Osteoblast (primary cell): ENCODE results near the gene WDSUB1. TPM values are rescaled to one million over a fixed set of nuclear protein-coding genes. Genes with fewer than 3 reads are reported as not detected.

Source experiments
- DNase-seq: peaks from one replicate; pipeline ENCODE4 v3.0.0; 2011; ENCODE audit warnings: low spot score, mixed read lengths; ENCODE audit not compliant: insufficient read length; ENCODE audit errors: missing footprints
- H2AFZ ChIP-seq: 2 replicates; pipeline ENCODE4 v1.6.0; 2011; ENCODE audit warnings: mild to moderate bottlenecking, low read length
- H3K27ac ChIP-seq: 2 replicates; pipeline ENCODE4 v1.5.1; 2011; ENCODE audit warnings: mild to moderate bottlenecking, low read depth, low read length, moderate library complexity
- H3K27me3 ChIP-seq: 2 replicates; pipeline ENCODE4 v1.6.0; 2012; ENCODE audit warnings: mild to moderate bottlenecking, control low read depth, inconsistent platforms, low read length, moderate library complexity; ENCODE audit not compliant: insufficient read depth
- H3K36me3 ChIP-seq: 2 replicates; pipeline ENCODE4 v1.5.1; 2011; ENCODE audit warnings: mild to moderate bottlenecking, low read length, control low read depth, moderate library complexity; ENCODE audit not compliant: insufficient read depth
- H3K4me1 ChIP-seq: 2 replicates; pipeline ENCODE4 v1.5.1; 2011; ENCODE audit warnings: mild to moderate bottlenecking, low read length, control low read depth, moderate library complexity; ENCODE audit not compliant: insufficient read depth
- H3K4me2 ChIP-seq: 2 replicates; pipeline ENCODE4 v1.6.0; 2011; ENCODE audit warnings: mild to moderate bottlenecking, low read length; ENCODE audit not compliant: insufficient read depth
- H3K4me3 ChIP-seq: fragments of 200-600 bp; sonication (generic); 3 replicates; pipeline ENCODE4 v1.5.1; 2012; ENCODE audit warnings: mild to moderate bottlenecking, low read length, inconsistent platforms; ENCODE audit not compliant: insufficient read depth
- H3K79me2 ChIP-seq: 2 replicates; pipeline ENCODE4 v1.6.0; 2012; ENCODE audit warnings: mild to moderate bottlenecking, low read length, control low read depth, inconsistent platforms; ENCODE audit not compliant: insufficient read depth
- H3K9me3 ChIP-seq: 2 replicates; pipeline ENCODE4 v1.5.1; 2011; ENCODE audit warnings: low read depth, low read length, control low read depth
- H4K20me1 ChIP-seq: 2 replicates; pipeline ENCODE4 v1.6.0; 2012; ENCODE audit warnings: mild to moderate bottlenecking, low read length, control low read depth; ENCODE audit not compliant: insufficient read depth
- total RNA-seq: library from RNA; depleted of rRNA; stranded (reverse); fragments of >200 nt; gene quantifications from 2 replicates; pipeline ENCODE4 v1.2.3, GENCODE V29; 2012
- TF ChIP-seq, protein P1 (sequence below): IDR thresholded peaks from 2 replicates; pipeline ENCODE4 v1.5.1; 2011; ENCODE audit warnings: mild to moderate bottlenecking, low read depth, low read length, moderate library complexity; ENCODE audit errors: extremely low read depth

Gene WDSUB1
- total RNA-seq, 1 donor, result 13.8 TPM

DNA sequence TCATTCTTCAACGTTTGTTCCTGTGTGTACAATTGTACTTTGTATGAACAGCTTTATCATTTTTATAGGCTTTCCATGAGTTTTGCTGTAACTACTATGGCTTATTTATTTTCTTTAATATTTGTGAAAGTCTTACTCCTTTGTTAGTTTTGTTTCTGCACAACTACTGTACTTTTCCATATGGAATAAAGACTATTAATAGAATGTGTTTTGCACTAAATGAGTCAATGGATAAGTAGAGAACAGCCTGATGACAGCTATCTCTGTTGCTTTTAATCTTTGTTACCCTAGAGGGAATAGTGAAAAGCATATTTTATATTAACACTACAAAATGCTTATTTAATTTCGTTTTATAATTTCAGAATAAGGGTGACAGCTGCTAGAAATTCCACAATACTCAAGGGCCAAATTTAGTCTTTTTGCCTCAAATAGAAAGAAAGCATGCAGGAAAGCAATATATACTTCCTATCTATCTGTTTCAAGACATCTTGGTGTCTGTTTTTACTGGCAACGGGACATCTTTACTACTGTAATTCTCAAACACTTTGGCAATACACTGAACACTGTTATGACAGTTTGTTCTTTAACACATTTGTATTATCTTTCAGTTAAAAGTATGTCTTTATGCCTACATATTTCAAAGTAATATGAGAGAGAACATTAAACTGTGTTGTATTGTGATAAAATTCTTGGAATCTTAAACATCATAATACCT lies 53.9 kb downstream of the WDSUB1 start:
- no peaks in the 10 kb centered on the region for H3K27me3 ChIP-seq
- H2AFZ ChIP-seq, result no peak overlapping the region
- no peak overlapping the region for H3K27ac ChIP-seq
- H3K36me3 ChIP-seq, result peaks cover 39% of the 10 kb centered on the region
- no peak overlapping the region for H3K4me2 ChIP-seq
- no peak for DNase-seq
- no peaks in the 10 kb centered on the region for H3K9me3 ChIP-seq
- no peaks in the 10 kb centered on the region for H4K20me1 ChIP-seq
- no peak overlapping the region for H3K4me3 ChIP-seq
- TF ChIP-seq, protein P1, sequence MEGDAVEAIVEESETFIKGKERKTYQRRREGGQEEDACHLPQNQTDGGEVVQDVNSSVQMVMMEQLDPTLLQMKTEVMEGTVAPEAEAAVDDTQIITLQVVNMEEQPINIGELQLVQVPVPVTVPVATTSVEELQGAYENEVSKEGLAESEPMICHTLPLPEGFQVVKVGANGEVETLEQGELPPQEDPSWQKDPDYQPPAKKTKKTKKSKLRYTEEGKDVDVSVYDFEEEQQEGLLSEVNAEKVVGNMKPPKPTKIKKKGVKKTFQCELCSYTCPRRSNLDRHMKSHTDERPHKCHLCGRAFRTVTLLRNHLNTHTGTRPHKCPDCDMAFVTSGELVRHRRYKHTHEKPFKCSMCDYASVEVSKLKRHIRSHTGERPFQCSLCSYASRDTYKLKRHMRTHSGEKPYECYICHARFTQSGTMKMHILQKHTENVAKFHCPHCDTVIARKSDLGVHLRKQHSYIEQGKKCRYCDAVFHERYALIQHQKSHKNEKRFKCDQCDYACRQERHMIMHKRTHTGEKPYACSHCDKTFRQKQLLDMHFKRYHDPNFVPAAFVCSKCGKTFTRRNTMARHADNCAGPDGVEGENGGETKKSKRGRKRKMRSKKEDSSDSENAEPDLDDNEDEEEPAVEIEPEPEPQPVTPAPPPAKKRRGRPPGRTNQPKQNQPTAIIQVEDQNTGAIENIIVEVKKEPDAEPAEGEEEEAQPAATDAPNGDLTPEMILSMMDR, result no peak
- H3K4me1 ChIP-seq, result peaks cover 5% of the 10 kb centered on the region
- H3K79me2 ChIP-seq, result no peaks in the 10 kb centered on the region

GRCh38 chr2:159230145-159230877 lies 56.2 kb downstream of the WDSUB1 start:
- Histone ChIP-seq H3K9me3 (no peaks in the 10 kb centered on the region), H3K36me3 (peaks cover 31% of the 10 kb centered on the region), H3K4me1 (peaks cover 5% of the 10 kb centered on the region), H2AFZ (no peak overlapping the region), H4K20me1 (no peaks in the 10 kb centered on the region), H3K4me2 (no peak overlapping the region), H3K4me3 (no peak overlapping the region), H3K79me2 (no peaks in the 10 kb centered on the region), H3K27ac (no peak overlapping the region), H3K27me3 (no peaks in the 10 kb centered on the region)
- DNase-seq, result no peak
- TF ChIP-seq, protein P1, result no peak

GRCh38 chr2:159229476-159230144 lies 56.9 kb downstream of the WDSUB1 start:
- Histone ChIP-seq H3K27me3 (no peaks in the 10 kb centered on the region), H3K27ac (no peak overlapping the region), H3K36me3 (peaks cover 32% of the 10 kb centered on the region), H2AFZ (no peak overlapping the region), H3K4me2 (no peak overlapping the region), H4K20me1 (no peaks in the 10 kb centered on the region), H3K9me3 (no peaks in the 10 kb centered on the region), H3K79me2 (no peaks in the 10 kb centered on the region), H3K4me3 (no peak overlapping the region), H3K4me1 (peaks cover 5% of the 10 kb centered on the region)
- TF ChIP-seq, protein P1, result no peak
- DNase-seq, result no peak
